RPMI7951 (cell line): ENCODE data around the gene MCTP1. TPM values are rescaled to one million over a fixed set of nuclear protein-coding genes. Genes with fewer than 3 reads are reported as not detected.

Experiments used
- DNase-seq: peaks from one replicate; pipeline ENCODE4 v3.0.0-alpha.2; 2012; ENCODE audit warnings: low read depth
- total RNA-seq: library from RNA; depleted of rRNA; stranded (reverse); fragments of >200 nt; shearing (Covaris generic); gene quantifications from 2 replicates; pipeline ENCODE4 v1.2.3, GENCODE V29; 2014

The MCTP1 gene
- total RNA-seq, 1 experiment from 2014 or later, result 3.4 TPM

DNA sequence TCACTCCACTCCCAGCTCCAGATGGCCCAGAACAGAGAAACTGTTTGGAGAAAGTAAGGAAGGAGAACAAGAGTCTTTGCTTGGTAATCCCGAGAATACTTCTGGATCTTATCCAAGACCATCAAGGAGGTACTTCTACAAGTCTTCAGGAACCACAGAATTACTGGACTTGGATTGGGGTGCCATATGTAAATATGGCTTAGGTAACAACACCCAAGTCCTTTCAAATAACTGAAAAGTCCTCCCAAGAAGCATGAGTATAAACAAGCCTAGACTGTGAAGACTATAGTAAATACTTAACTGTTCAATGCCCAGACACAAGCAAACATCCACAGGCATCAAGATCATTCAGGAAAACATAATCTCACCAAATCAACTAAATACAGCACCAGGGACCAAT, 170.0 kb downstream of the MCTP1 start:
- no peak for DNase-seq

DNA sequence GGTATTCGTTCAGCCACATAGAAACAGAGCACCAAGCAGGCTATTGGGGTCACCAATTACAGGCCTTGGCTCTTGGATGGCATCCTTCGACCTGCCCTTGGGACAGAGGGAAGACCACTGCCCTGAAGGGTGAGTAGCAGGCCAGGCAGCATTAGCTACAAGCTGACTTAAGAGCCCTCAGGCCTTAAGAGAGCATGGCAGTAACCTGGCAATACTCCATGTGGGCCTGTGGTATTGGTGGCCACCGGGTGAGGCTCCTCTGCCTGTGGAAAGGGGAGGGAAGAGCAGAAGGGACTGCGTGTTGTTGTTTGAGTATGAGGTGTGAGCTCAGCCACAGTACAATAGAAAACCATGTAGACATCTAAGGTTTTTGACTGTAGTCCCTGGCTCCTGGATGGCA, 170.6 kb downstream of the MCTP1 start:
- DNase-seq, result peak; percentile 0

DNA sequence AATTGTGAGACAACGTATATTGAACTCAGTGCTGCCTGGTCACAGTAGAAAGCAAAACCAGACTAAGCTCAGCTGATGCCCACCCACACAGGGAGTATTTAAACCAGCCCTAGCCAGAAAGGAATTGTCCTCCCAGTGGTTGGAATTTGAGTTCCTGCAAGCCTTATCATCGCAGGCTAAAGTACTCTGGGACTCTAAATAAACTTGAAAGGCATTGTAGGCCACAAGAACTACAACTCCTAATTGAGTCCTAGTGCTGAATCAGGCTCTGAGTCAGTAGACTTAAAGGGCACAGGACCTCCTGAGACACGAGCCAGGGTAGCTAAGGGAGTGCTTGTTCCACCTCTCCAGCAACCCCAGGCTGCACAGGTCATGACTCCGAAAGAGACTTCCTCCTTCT, 171.4 kb downstream of the MCTP1 start:
- DNase-seq, result peak; percentile 20

DNA sequence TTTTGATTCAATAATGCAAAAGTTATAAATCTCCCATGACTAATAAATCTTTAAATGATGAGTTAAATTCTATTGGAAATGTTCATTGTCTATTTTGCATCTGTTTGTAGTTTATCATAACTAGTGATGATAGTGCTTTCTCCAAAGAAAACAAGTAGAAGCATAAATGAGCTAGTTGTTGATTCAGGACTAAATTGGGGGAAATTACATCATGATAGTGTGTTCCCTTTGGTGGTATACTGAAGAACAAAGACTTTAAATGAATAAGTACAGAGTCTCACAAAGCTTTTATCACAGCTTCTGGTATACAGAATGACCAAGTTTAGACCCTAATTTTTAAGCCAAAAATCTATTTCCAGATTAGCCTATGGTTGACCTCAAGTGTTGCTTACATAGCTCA, 173.8 kb downstream of the MCTP1 start:
- DNase-seq, result no peak

DNA sequence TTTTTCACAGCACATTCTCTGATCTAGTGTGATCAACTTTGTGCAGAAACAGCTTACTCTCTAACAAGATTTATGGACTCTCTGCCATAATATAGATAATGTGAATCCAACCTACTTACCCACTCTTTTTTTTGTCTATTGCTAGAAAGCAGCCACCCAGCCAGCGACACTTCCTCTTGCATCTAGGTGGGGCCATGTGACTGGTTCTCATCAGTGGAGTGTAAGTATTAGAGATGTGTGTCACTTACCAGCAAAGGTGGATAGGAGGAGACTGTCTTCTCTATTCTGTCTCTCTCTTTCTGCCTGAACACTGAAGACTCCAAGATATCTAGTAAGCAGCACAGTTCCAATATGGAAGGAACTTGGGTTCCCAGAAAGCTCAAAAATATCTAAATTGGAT, 174.8 kb downstream of the MCTP1 start:
- DNase-seq, result no peak

DNA sequence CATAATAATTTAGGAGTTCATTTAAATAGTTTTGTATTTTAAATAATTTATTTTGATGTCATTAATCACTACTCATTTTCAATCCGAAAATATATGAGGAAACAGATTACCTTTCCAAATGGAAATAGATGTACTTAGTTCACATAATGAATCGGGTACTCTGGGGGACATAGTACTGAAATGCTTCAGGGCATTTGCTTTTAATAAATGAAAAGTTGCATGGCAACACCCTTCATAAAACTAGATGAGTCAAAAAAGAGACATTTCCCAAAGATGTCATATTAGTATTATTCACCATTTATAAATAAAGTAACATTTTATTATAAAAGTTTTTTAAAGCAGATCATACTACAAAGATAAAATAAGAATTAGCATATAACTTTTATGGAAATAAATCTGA, 177.8 kb downstream of the MCTP1 start:
- no peak for DNase-seq

DNA sequence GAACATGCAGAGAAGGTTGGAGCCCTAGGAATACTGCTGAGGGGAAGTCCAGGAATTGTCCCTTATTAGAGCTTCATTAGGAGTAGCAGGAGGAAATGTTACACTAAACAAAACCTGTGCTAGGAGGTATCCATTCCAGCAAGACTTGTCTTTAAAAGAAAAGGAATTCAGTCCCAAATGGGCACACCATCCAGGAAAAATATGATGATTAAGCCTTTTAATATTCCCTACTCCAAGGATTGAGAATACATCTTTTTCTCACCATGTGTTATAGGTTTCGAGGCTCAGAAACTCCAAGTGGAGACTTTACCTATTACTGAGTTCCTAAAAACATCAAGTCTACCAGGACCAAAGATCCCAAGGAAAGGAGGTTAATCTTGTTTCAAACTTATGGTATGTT, 179.3 kb downstream of the MCTP1 start:
- no peak for DNase-seq

DNA sequence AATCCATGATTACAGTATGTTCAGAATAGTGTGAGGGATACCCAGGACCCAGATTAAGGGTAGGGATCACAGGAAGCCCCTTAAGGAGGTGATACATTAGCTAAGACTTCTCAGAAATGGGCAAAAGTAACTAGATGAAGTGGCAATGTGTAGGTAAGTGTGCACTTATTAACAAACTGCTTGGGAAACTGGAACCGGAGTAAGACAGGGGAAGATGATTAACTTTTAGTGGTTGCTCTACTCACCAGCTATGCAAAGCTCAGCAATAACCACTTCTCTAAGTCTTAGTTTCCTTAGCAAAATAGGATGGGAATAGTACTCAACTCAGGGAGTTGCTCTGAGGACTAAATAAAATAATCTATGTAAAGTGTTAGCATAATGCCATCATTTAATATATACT, 182.2 kb downstream of the MCTP1 start:
- no peak for DNase-seq

DNA sequence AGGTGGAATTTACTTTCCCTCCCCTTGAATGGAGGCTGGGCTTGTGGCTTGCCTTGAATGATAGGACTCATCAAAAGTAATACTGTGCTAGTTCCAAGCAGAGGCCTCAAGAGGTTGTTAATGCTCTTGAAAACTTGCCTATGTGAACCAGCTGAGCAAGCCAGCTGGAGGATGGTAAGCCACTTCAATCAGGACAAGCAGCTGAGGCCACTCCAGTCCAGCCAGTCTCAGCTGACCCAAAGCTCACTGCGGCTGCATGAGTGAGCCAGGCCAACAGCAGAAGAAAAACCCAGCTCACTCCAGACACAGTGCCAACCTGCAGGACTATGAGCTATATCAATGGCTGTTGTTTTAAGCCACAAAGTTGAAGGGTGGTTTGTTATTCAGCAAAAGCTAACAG, 182.8 kb downstream of the MCTP1 start:
- DNase-seq, result no peak

DNA sequence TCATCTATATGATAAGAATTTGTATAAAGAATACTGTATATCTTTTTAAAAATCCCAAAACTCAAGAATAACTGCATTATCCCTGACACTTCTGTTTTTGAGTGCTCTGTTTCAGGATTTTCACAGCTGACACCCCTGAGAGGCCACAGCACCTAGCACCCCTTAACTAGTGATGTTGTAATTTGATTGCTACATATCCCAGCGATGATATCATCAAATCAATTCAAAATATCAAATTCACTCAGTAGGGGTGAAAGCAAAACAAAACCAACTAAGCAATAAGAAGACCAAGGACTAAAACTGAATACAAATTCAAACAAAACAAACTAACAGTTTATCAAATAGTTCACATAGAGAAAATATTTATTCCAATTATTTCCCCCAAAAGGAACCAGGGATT, 184.3 kb downstream of the MCTP1 start:
- no peak for DNase-seq

DNA sequence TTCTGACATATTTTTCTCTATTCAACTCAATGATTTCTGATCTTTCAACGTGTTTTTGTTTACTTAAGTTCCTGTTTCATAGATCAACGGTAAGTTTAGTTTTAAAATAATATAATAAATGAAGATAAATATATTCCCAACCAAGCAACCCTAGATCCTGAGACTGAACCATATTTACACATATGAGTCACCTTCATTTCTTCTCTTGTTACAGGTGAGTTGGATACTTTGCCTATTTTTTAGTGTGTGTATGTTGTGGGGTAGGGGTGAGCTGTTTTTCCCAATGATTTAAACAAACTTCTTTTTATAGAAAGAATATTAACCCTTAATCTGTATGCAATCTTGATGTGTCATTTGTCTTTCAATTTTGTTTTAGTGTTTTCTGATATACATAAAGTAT, 186.9 kb downstream of the MCTP1 start:
- DNase-seq, result no peak

DNA sequence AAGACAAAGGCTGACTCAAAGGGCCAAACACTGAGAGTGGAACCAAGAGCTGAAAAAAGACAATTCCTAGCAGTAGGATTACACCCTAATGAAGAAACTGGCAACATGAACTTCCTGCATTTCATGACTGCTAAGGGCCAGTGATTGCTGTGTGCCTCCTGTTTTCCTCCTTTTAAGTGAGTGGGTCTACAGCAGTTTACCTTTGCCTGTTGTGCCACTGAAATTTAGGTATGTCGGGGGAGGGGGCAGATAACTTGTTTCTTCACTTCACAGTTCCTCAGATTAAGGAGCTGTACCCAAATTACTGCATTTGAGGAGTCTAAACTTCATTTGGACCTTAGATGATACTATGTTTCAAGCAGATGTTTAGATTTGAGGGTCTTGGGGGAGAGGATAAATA, 191.7 kb downstream of the MCTP1 start:
- no peak for DNase-seq

DNA sequence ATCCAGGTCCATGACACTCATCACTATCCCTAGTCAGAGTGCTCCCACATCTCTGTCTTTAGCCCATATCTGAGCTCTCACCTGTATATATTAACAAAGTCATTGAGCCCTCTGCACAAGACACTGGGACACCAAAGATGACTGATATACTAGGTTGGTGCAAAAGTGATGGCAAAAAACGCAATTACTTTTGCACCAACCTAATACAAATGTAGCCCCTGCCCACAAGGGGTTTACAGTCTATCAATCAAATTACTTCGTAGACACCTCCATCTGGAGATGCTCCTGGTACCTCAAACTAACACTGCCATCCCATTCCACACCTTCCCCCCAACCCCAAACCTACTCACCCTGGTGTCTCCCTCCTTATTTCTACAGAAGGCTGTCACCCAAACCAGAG, 194.1 kb downstream of the MCTP1 start:
- no peak for DNase-seq

DNA sequence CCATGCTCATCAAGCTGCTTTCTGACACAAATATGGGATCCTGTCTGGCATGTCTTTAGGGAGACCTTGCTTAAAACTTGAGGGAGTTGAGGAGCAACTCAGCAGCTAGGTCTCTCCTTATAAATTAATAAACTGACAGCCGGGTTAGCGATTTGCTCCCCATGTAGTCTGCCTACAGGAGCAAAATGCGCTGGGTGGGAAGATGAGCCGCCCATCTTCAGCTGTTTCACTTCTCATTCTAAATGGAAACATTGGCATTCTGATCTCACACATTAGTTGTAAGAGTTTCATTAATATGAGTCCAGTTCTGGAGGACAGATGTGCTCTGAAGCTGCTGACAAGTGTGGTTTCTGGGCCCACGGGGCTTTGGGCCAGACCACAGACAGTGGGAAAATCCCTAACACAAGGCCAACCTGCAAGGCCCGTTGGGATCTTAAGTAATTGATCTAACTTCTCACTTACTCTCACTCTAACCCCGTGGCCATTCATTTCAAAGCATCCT, 197.0 kb downstream of the MCTP1 start:
- peak; percentile 65 for DNase-seq

DNA sequence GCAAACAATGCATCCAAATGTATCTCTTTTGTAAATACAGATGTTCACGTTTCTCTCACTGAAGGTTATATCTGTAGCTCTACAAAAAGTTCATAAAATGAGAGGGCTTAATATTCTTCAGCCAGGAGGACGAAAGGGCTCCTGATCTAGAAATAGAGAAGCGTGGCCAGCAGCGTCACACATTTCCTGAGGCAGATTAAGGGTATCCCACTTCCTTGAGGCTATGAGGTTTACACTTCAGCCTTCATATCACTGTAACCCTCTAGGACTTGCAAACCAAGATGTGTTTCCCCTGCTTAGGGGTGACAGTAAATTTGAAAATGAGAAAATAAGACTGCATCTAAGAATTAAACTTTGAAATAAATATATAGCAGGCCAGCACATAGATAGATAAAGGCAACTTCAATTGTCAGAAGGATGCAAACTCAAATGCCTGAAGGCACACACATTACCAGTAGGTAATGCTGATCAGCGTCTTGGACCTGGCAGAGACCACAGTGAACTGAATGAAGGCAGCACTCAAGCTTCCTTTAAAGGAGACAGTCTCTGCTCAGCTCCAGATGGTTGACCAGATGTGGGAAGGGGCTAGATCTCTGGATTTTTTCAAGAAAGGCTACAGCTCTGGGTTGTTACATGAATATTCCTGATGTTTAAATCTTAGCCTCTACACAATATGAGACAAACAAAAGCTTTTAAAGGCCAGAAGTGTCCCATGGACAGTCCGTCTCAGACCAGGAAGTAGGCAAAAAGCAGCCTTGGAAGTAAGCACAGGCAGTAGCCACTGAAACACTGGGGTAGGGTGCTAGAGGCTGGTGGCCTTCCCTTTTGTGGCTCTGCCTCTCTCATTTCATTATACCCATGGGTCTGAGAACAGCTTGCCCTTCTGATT, 197.7 kb downstream of the MCTP1 start:
- DNase-seq, result no peak

DNA sequence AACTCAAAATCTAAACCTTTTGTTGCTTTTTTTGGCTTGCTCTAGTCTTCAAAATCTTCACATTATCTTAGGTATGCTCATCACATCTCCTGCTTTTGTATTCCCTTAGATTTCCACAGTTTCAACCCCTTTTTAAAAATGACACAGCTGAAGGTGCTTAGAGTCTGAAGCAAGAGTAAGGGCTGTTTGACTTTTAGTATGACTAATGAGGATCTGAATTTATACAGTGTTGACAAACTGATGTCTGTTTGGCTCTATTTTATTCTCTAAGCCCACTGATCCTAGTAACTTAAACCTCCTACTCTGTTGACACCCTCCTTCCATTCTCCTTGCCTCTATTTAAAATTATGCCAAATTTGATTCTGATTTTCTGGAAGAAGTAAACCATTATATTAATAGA, 200.1 kb downstream of the MCTP1 start:
- no peak for DNase-seq

DNA sequence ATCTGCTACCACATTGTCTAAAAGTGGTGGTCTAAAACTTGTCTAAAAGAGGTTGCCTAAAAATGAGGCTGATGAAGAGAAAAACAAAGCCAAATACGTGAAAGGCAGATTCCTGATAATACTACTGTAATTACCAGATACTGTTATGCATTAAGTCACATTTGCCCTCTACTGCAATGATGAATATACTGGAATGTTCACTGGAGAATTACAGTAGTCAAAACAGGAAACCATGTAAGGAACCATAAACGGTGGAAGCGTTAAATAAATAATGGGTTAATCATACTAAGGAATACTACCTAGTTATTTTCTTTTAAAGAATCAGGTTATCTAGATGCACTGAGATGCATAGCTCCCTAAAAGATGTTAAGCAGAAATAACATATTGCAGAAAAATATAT, 201.3 kb downstream of the MCTP1 start:
- DNase-seq, result no peak

DNA sequence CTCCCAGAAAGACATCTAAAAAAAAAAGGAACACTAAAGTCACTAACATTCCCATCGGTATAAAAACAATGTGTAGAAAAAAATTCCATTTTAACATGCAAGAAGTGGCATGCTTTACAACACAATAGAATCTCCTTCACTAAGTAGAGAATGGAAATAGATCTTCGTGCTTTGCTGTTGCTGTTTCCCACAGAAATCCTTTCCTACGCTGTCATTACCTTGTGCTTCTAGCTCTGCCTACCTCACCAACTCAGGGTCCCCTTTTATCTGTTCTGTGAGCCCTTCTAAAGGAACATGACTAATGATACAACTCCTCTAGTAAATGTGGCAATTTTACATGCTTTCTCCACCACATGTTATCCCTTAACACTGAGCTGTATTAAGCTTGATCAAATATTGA, 202.9 kb downstream of the MCTP1 start:
- peak; percentile 15 for DNase-seq

DNA sequence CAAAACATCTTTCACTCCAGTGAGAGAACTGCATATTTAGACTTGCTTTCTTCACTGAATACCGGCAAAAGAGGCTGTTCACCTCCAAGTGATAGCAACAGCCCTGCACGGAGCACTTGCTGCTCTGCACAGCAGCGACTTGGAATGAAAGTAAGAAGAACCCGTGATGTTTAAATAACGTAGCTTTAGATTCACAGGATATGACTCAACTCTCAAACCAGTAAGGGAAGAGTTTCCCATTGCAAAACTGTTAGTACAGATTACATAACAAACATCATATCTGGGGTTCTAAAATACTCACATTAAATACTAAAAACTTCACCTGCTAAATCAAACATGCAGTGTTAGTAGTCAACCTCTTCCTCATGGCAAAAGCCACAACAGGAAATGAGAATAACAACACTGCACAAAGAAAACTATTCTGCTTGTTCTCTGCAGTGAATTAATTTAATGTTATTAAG, 203.4 kb downstream of the MCTP1 start:
- DNase-seq, result peak; percentile 81

DNA sequence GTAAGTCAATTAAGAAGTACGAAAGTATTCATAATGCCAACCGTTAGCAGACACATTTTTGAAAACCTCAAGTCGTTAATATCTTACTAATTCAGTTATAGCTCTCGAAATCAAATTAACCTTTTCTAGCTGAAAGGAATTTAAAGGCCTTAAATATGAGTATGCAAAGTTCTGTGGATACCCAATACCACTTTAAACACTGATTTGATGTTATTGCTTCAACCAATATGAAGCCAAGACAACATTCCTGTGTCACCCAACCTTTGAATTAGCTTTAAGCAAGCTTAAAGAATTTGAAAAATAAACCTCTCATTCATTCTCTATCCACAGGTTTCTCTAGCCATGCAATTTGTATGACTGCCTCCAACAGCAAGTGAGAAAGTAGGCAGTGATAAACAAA, 204.5 kb downstream of the MCTP1 start:
- peak; percentile 4 for DNase-seq

DNA sequence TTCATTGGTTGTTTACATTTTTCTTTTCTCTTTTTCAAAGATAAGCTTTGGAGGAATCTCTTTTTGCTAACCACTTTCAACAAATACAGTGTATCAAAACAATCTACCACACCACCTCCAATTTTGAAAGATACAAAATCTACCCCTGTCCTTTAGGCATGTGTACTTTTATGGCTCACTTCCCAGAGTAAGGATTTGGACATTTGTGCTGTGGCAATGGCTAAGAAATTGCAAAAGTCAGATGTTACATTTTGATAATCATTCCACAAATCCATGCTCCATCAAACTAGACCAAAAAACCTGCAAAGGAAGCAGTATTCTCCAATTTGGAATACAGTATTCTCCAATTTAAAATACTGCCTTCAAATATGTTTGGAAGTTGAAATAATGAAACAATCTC, 204.9 kb downstream of the MCTP1 start:
- DNase-seq, result peak; percentile 4

DNA sequence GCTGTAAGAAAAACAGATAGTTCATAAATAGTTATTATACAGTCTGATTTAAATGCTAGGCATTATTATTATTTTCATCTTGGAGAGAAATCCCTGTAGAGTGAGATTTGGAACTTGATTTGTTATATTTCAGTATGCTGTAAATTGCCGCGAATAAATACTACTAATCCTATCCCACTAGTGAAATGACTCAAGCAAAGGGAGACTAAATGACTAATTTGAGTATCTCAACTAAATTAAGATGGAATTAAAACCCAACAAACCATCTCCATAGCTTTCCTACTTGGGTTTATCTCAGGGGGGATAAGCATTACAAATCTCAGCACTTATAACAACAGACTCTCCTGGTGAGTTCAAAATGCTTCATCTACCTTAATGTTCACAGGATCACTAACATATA, 206.0 kb downstream of the MCTP1 start:
- DNase-seq, result no peak

DNA sequence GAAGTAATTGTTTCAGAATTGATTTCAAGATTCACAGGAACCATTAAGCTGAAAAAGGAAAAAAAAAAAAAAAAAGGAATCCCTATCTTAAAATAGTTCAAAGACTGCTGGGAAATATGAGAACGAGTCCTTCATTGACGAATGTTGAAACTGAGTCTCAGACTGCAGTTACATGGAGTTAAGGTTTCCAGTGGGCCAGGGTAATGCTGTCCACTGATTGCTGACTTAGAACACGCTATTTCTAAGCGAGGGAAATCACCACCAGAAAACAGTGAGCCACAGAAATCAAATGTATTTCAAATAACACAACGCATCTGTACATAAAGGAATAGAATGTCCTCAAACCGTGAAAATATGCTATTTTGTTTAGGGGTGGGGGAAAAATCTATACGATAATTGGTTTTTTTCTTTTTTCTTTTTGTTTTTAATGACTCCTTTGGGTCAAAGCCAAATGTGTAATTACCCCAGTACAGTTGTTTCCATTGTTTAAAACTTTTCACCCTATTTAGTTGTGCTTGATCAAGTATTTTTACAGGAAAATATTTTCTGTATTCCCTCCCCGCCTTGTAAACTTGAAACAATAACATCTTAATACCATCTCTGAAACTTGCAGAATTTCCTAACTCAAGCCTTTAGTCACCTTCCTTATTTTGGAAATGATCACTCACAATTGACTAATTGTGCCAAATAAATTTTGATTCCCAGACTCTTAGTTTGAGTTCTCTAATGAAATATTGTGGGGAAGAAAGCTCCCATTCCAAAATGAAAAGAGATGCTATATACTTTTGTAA, 208.3 kb downstream of the MCTP1 start:
- DNase-seq, result peak; percentile 6
